ENCODE measurements around the gene KIF26B.
"Not testable (repeated sequence)": the region's sequence is repeated elsewhere in the genome, so short reads cannot be mapped to it uniquely, and the experiment has no call there.

The KIF26B gene

GRCh38 chr1:245396615-245397014, 241.8 kb downstream of the KIF26B start:
- peaks cover 0 to 3% (median 0%) of the 10 kb centered on the region in 5 donors for H3K27me3 ChIP-seq (ENCODE audit: control insufficient read depth in 5 of 5, insufficient read depth in 4 of 5, low read length in 5 of 5)
- no peak overlapping the region for H3K27ac ChIP-seq (ENCODE audit: low read depth, low read length)
- peaks cover 0 to 5% (median 0%) of the 10 kb centered on the region in 5 donors for H3K9me3 ChIP-seq (ENCODE audit: control insufficient read depth in 5 of 5, low read length in 5 of 5)
- peaks cover 0 to 6% (median 0%) of the 10 kb centered on the region in 5 donors for H3K4me1 ChIP-seq (ENCODE audit: control insufficient read depth in 5 of 5, insufficient read depth in 5 of 5, low read length in 5 of 5)
- no peak overlapping the region for H3K9ac ChIP-seq (ENCODE audit: low read length in 5 of 5)
- H3K36me3 ChIP-seq (ENCODE audit: control insufficient read depth in 5 of 5, insufficient read depth in 5 of 5, low read length in 5 of 5) = no peaks in the 10 kb centered on the region
- H3K4me3 ChIP-seq (ENCODE audit: low read depth in 1 of 5, low read length in 5 of 5) = no peak overlapping the region

- H3K9ac ChIP-seq (ENCODE audit: low read length in 5 of 5) = no peak overlapping the region
- no peaks in the 10 kb centered on the region for H3K36me3 ChIP-seq (ENCODE audit: control insufficient read depth in 5 of 5, insufficient read depth in 5 of 5, low read length in 5 of 5)
- peaks cover 0 to 6% (median 0%) of the 10 kb centered on the region in 5 donors for H3K4me1 ChIP-seq (ENCODE audit: control insufficient read depth in 5 of 5, insufficient read depth in 5 of 5, low read length in 5 of 5)
- H3K9me3 ChIP-seq (ENCODE audit: control insufficient read depth in 5 of 5, low read length in 5 of 5) = peaks cover 0 to 5% (median 0%) of the 10 kb centered on the region in 5 donors
- H3K4me3 ChIP-seq (ENCODE audit: low read depth in 1 of 5, low read length in 5 of 5) = no peak overlapping the region
- H3K27me3 ChIP-seq (ENCODE audit: control insufficient read depth in 5 of 5, insufficient read depth in 4 of 5, low read length in 5 of 5) = peaks cover 0 to 3% (median 0%) of the 10 kb centered on the region in 5 donors
- H3K27ac ChIP-seq (ENCODE audit: low read depth, low read length) = no peak overlapping the region
Measured at GRCh38 chr1:245397771-245398170, 243.0 kb downstream of the KIF26B start.

- no peak overlapping the region for H3K9ac ChIP-seq (ENCODE audit: low read length in 5 of 5)
- peaks cover 0 to 3% (median 0%) of the 10 kb centered on the region in 5 donors for H3K27me3 ChIP-seq (ENCODE audit: control insufficient read depth in 5 of 5, insufficient read depth in 4 of 5, low read length in 5 of 5)
- H3K4me3 ChIP-seq (ENCODE audit: low read depth in 1 of 5, low read length in 5 of 5) = no peak overlapping the region
- no peak overlapping the region for H3K27ac ChIP-seq (ENCODE audit: low read depth, low read length)
- H3K36me3 ChIP-seq (ENCODE audit: control insufficient read depth in 5 of 5, insufficient read depth in 5 of 5, low read length in 5 of 5) = no peaks in the 10 kb centered on the region
- H3K4me1 ChIP-seq (ENCODE audit: control insufficient read depth in 5 of 5, insufficient read depth in 5 of 5, low read length in 5 of 5) = peaks cover 0 to 6% (median 0%) of the 10 kb centered on the region in 5 donors
- peaks cover 0 to 5% (median 0%) of the 10 kb centered on the region in 5 donors for H3K9me3 ChIP-seq (ENCODE audit: control insufficient read depth in 5 of 5, low read length in 5 of 5)
Measured at GRCh38 chr1:245398180-245398579, 243.4 kb downstream of the KIF26B start.

- H3K9ac ChIP-seq (ENCODE audit: low read length in 5 of 5) = no peak overlapping the region
- H3K4me1 ChIP-seq (ENCODE audit: control insufficient read depth in 5 of 5, insufficient read depth in 5 of 5, low read length in 5 of 5) = no peaks in the 10 kb centered on the region
Measured at GRCh38 chr1:245401881-245402587, 247.2 kb downstream of the KIF26B start.

GRCh38 chr1:245402998-245403397, 248.2 kb downstream of the KIF26B start:
- not testable (repeated sequence) for H3K9me3 ChIP-seq (ENCODE audit: control insufficient read depth in 5 of 5, low read length in 5 of 5); H3K36me3 ChIP-seq (ENCODE audit: control insufficient read depth in 5 of 5, insufficient read depth in 5 of 5, low read length in 5 of 5); H3K27me3 ChIP-seq (ENCODE audit: control insufficient read depth in 5 of 5, insufficient read depth in 4 of 5, low read length in 5 of 5); H3K4me1 ChIP-seq (ENCODE audit: control insufficient read depth in 5 of 5, insufficient read depth in 5 of 5, low read length in 5 of 5); H3K9ac ChIP-seq (ENCODE audit: low read length in 5 of 5); H3K27ac ChIP-seq (ENCODE audit: low read depth, low read length); H3K4me3 ChIP-seq (ENCODE audit: low read depth in 1 of 5, low read length in 5 of 5)

More at GRCh38 chr1:245401881-245402587, 247.2 kb downstream of the KIF26B start:
- no peaks in the 10 kb centered on the region for H3K9me3 ChIP-seq (ENCODE audit: control insufficient read depth in 5 of 5, low read length in 5 of 5)
- H3K36me3 ChIP-seq (ENCODE audit: control insufficient read depth in 5 of 5, insufficient read depth in 5 of 5, low read length in 5 of 5) = no peaks in the 10 kb centered on the region
- no peak overlapping the region for H3K4me3 ChIP-seq (ENCODE audit: low read depth in 1 of 5, low read length in 5 of 5)
- H3K27me3 ChIP-seq (ENCODE audit: control insufficient read depth in 5 of 5, insufficient read depth in 4 of 5, low read length in 5 of 5) = peaks cover 0 to 3% (median 0%) of the 10 kb centered on the region in 5 donors
- H3K27ac ChIP-seq (ENCODE audit: low read depth, low read length) = no peak overlapping the region

- Histone ChIP-seq H3K27ac (ENCODE audit: low read depth, low read length) (no peak overlapping the region), H3K9ac (ENCODE audit: low read length in 5 of 5) (no peak overlapping the region), H3K27me3 (ENCODE audit: control insufficient read depth in 5 of 5, insufficient read depth in 4 of 5, low read length in 5 of 5) (no peaks in the 10 kb centered on the region), H3K4me1 (ENCODE audit: control insufficient read depth in 5 of 5, insufficient read depth in 5 of 5, low read length in 5 of 5) (no peaks in the 10 kb centered on the region), H3K4me3 (ENCODE audit: low read depth in 1 of 5, low read length in 5 of 5) (no peak overlapping the region), H3K36me3 (ENCODE audit: control insufficient read depth in 5 of 5, insufficient read depth in 5 of 5, low read length in 5 of 5) (no peaks in the 10 kb centered on the region), H3K9me3 (ENCODE audit: control insufficient read depth in 5 of 5, low read length in 5 of 5) (no peaks in the 10 kb centered on the region)
Measured at GRCh38 chr1:245404527-245404926, 249.7 kb downstream of the KIF26B start.

GRCh38 chr1:245404952-245405351, 250.2 kb downstream of the KIF26B start:
- no peaks in the 10 kb centered on the region for H3K36me3 ChIP-seq (ENCODE audit: control insufficient read depth in 5 of 5, insufficient read depth in 5 of 5, low read length in 5 of 5)
- H3K27ac ChIP-seq (ENCODE audit: low read depth, low read length) = no peak overlapping the region
- H3K27me3 ChIP-seq (ENCODE audit: control insufficient read depth in 5 of 5, insufficient read depth in 4 of 5, low read length in 5 of 5) = no peaks in the 10 kb centered on the region
- no peak overlapping the region for H3K9ac ChIP-seq (ENCODE audit: low read length in 5 of 5)
- no peaks in the 10 kb centered on the region for H3K9me3 ChIP-seq (ENCODE audit: control insufficient read depth in 5 of 5, low read length in 5 of 5)
- H3K4me1 ChIP-seq (ENCODE audit: control insufficient read depth in 5 of 5, insufficient read depth in 5 of 5, low read length in 5 of 5) = no peaks in the 10 kb centered on the region
- H3K4me3 ChIP-seq (ENCODE audit: low read depth in 1 of 5, low read length in 5 of 5) = no peak overlapping the region

- no peaks in the 10 kb centered on the region for H3K36me3 ChIP-seq (ENCODE audit: control insufficient read depth in 5 of 5, insufficient read depth in 5 of 5, low read length in 5 of 5)
- no peak overlapping the region for H3K9ac ChIP-seq (ENCODE audit: low read length in 5 of 5)
- no peaks in the 10 kb centered on the region for H3K9me3 ChIP-seq (ENCODE audit: control insufficient read depth in 5 of 5, low read length in 5 of 5)
- no peak overlapping the region for H3K4me3 ChIP-seq (ENCODE audit: low read depth in 1 of 5, low read length in 5 of 5)
- no peaks in the 10 kb centered on the region for H3K4me1 ChIP-seq (ENCODE audit: control insufficient read depth in 5 of 5, insufficient read depth in 5 of 5, low read length in 5 of 5)
- no peaks in the 10 kb centered on the region for H3K27me3 ChIP-seq (ENCODE audit: control insufficient read depth in 5 of 5, insufficient read depth in 4 of 5, low read length in 5 of 5)
- no peak overlapping the region for H3K27ac ChIP-seq (ENCODE audit: low read depth, low read length)
Measured at GRCh38 chr1:245406426-245406825, 251.6 kb downstream of the KIF26B start.

- no peaks in the 10 kb centered on the region for H3K9me3 ChIP-seq (ENCODE audit: control insufficient read depth in 5 of 5, low read length in 5 of 5)
- no peaks in the 10 kb centered on the region for H3K36me3 ChIP-seq (ENCODE audit: control insufficient read depth in 5 of 5, insufficient read depth in 5 of 5, low read length in 5 of 5)
- H3K9ac ChIP-seq (ENCODE audit: low read length in 5 of 5) = no peak overlapping the region
- no peak overlapping the region for H3K4me3 ChIP-seq (ENCODE audit: low read depth in 1 of 5, low read length in 5 of 5)
- no peaks in the 10 kb centered on the region for H3K4me1 ChIP-seq (ENCODE audit: control insufficient read depth in 5 of 5, insufficient read depth in 5 of 5, low read length in 5 of 5)
- no peaks in the 10 kb centered on the region for H3K27me3 ChIP-seq (ENCODE audit: control insufficient read depth in 5 of 5, insufficient read depth in 4 of 5, low read length in 5 of 5)
- no peak overlapping the region for H3K27ac ChIP-seq (ENCODE audit: low read depth, low read length)
Measured at GRCh38 chr1:245407983-245408382, 253.2 kb downstream of the KIF26B start.

- no peak overlapping the region for H3K27ac ChIP-seq (ENCODE audit: low read depth, low read length)
- no peaks in the 10 kb centered on the region for H3K36me3 ChIP-seq (ENCODE audit: control insufficient read depth in 5 of 5, insufficient read depth in 5 of 5, low read length in 5 of 5)
- H3K4me1 ChIP-seq (ENCODE audit: control insufficient read depth in 5 of 5, insufficient read depth in 5 of 5, low read length in 5 of 5) = no peaks in the 10 kb centered on the region
- H3K9ac ChIP-seq (ENCODE audit: low read length in 5 of 5) = no peak overlapping the region
- no peak overlapping the region for H3K4me3 ChIP-seq (ENCODE audit: low read depth in 1 of 5, low read length in 5 of 5)
- no peaks in the 10 kb centered on the region for H3K9me3 ChIP-seq (ENCODE audit: control insufficient read depth in 5 of 5, low read length in 5 of 5)
- H3K27me3 ChIP-seq (ENCODE audit: control insufficient read depth in 5 of 5, insufficient read depth in 4 of 5, low read length in 5 of 5) = no peaks in the 10 kb centered on the region
Measured at GRCh38 chr1:245409341-245410195, 254.8 kb downstream of the KIF26B start.
